Mesodermal cell (in vitro differentiated cells): Measurements from ENCODE around the gene SERPINA1.
"Not testable (repeated sequence)": the region's sequence is repeated elsewhere in the genome, so short reads cannot be mapped to it uniquely, and the experiment has no call there.

Experiments
- H3K27ac ChIP-seq: 2 replicates; pipeline ENCODE4 v1.7.0; 2013; ENCODE audit warnings: mild to moderate bottlenecking, low read depth, low read length, moderate library complexity; ENCODE audit not compliant: severe bottlenecking
- H3K36me3 ChIP-seq: 2 replicates; pipeline ENCODE4 v1.7.1; 2013; ENCODE audit warnings: mild to moderate bottlenecking, low read length, moderate library complexity; ENCODE audit not compliant: control insufficient read depth, insufficient read depth
- H3K4me1 ChIP-seq: one replicate; pipeline ENCODE4 v1.7.1; 2013; ENCODE audit warnings: mild to moderate bottlenecking, low read length; ENCODE audit not compliant: insufficient read depth, control insufficient read depth, poor library complexity, severe bottlenecking
- H3K4me3 ChIP-seq: 2 replicates; pipeline ENCODE4 v1.7.0; 2013; ENCODE audit warnings: low read length, control low read depth, mild to moderate bottlenecking; ENCODE audit not compliant: insufficient read depth, poor library complexity, severe bottlenecking; ENCODE audit errors: extremely low read depth
- H3K9me3 ChIP-seq: 2 replicates; pipeline ENCODE4 v1.7.1; 2013; ENCODE audit warnings: mild to moderate bottlenecking, low read length, moderate library complexity; ENCODE audit not compliant: control insufficient read depth
- WGBS, 2 experiments: methylation state at CpG; one replicate each; pipeline ENCODE4 v1.1.5; 2013; ENCODE audit warnings: missing lambda C conversion rate in 2 of 2; ENCODE audit not compliant: insufficient coverage in 2 of 2; 5-methylcytosine and 5-hydroxymethylcytosine counted together

SERPINA1 gene

DNA sequence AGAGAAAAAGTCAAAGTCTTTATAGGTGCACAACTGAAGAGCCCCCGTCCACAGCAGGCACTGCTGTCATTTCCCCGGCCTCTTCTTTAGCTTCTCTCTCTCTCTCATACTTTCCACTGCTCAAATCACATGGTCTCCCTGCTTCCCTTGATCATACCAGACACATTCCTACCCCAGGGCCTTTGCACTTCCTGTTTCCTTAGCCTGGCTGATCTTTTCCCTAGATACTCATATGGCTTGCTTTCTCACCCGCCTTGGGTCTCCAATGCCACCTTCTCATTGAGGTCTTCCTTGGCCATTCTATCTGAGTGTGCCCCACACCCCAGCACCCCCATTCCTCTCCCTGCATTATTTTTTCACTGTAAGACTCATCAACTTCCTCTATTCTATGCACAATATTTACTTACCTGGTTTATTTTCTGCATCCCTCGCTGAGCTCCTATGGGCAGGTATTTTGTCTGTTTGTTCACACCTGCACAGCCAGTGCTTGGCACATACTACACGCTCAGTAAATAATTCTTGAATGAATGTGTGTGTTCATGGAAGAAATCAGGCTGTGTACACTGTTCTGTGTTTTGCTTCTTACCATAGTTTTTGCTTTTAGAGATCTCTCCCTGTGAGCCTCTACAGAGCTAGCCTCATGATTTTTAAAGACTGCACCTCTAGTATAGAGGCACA lies 31.9 kb downstream of the SERPINA1 start:
- WGBS, 2 experiments: 90 to 91% methylated on average over 4 of the region's 5 CpGs
- H3K4me1 ChIP-seq: no peaks in the 10 kb centered on the region
- no peaks in the 10 kb centered on the region for H3K9me3 ChIP-seq
- no peak overlapping the region for H3K4me3 ChIP-seq
- H3K27ac ChIP-seq: no peak overlapping the region
- H3K36me3 ChIP-seq: no peaks in the 10 kb centered on the region

GRCh38 chr14:94355191-94355794 lies 33.1 kb downstream of the SERPINA1 start:
- Histone ChIP-seq H3K36me3 (no peaks in the 10 kb centered on the region), H3K4me3 (no peak overlapping the region), H3K9me3 (no peaks in the 10 kb centered on the region), H3K27ac (no peak overlapping the region), H3K4me1 (no peaks in the 10 kb centered on the region)
- WGBS, 2 experiments: 23 to 53% methylated on average over 6 to 7 of the region's 15 CpGs

- no peaks in the 10 kb centered on the region for H3K4me1 ChIP-seq
- H3K36me3 ChIP-seq: no peaks in the 10 kb centered on the region
- no peak overlapping the region for H3K4me3 ChIP-seq
- H3K27ac ChIP-seq: no peak overlapping the region
- WGBS, 2 experiments: 100% methylated on average over 1 of the region's 3 CpGs; no CpG with 5 or more reads in 1 of the 2 experiments
- no peaks in the 10 kb centered on the region for H3K9me3 ChIP-seq
Measured at GRCh38 chr14:94354638-94355185, 33.7 kb downstream of the SERPINA1 start.

GRCh38 chr14:94354190-94354589 lies 34.2 kb downstream of the SERPINA1 start:
- not testable (repeated sequence) for H3K27ac ChIP-seq, H3K9me3 ChIP-seq, H3K4me3 ChIP-seq, H3K36me3 ChIP-seq, H3K4me1 ChIP-seq
- 91 to 96% methylated on average over 5 to 6 of the region's 8 CpGs for WGBS, 2 experiments

GRCh38 chr14:94349276-94349675 lies 39.1 kb downstream of the SERPINA1 start:
- Histone ChIP-seq H3K4me3 (no peak overlapping the region), H3K9me3 (no peaks in the 10 kb centered on the region), H3K27ac (no peak overlapping the region), H3K36me3 (no peaks in the 10 kb centered on the region), H3K4me1 (peaks cover 6% of the 10 kb centered on the region)
- WGBS, 2 experiments: 88 to 89% methylated on average over 7 of the region's 7 CpGs

- Histone ChIP-seq H3K9me3 (no peaks in the 10 kb centered on the region), H3K27ac (no peak overlapping the region), H3K4me3 (no peak overlapping the region), H3K36me3 (no peaks in the 10 kb centered on the region), H3K4me1 (peaks cover 6% of the 10 kb centered on the region)
Measured at GRCh38 chr14:94348836-94349235, 39.6 kb downstream of the SERPINA1 start.

DNA sequence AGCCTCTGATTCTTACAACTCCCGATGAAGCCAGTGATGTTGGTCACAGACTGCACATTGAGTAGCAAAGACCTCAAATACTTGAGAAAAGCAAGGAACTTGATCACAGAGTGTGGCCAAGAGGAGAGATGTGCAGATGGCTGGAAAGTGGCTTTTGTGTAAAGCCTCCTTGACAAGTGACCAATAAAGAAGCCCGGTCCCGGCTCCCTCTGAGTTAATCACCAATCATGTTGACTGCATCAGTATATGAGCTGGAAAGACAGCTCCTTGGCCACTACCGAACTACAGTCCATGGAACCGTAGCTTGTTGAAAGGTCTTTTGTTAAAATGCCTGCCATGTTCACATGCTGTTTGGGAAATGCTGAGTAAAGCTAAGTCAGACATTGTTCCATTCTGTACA lies 41.6 kb downstream of the SERPINA1 start:
- Histone ChIP-seq H3K4me1 (peaks cover 6% of the 10 kb centered on the region), H3K9me3 (no peaks in the 10 kb centered on the region), H3K36me3 (no peaks in the 10 kb centered on the region), H3K27ac (no peak overlapping the region), H3K4me3 (no peak overlapping the region)
- 91 to 95% methylated on average over 5 of the region's 5 CpGs for WGBS, 2 experiments

DNA sequence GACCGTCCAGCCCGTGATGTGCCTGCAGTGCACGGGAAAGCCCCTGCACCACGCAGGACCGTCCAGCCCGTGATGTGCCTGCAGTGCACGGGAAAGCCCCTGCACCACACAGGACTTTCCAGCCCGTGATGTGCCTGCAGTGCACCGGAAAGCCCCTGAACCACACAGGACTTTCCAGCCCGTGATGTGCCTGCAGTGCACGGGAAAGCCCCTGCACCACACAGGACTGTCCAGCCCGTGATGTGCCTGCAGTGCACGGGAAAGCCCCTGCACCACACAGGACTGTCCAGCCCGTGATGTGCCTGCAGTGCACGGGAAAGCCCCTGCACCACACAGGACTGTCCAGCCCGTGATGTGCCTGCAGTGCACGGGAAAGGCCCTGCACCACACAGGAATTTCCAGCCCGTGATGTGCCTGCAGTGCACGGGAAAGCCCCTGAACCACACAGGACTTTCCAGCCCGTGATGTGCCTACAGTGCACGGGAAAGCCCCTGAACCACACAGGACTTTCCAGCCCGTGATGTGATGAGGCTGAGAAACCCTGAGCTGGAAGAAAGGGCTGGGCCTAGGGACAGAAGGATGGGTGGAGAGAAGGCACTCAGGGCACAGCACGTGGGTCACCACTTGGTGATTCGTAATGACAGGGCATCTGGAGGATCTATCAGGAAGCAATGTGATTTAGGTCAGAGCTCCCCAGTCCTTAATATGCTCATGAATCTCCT lies 42.2 kb downstream of the SERPINA1 start:
- not testable (repeated sequence) for H3K9me3 ChIP-seq, H3K4me1 ChIP-seq, H3K27ac ChIP-seq, H3K36me3 ChIP-seq, H3K4me3 ChIP-seq
- WGBS, 2 experiments: 88 to 95% methylated on average over 13 to 15 of the region's 24 CpGs

DNA sequence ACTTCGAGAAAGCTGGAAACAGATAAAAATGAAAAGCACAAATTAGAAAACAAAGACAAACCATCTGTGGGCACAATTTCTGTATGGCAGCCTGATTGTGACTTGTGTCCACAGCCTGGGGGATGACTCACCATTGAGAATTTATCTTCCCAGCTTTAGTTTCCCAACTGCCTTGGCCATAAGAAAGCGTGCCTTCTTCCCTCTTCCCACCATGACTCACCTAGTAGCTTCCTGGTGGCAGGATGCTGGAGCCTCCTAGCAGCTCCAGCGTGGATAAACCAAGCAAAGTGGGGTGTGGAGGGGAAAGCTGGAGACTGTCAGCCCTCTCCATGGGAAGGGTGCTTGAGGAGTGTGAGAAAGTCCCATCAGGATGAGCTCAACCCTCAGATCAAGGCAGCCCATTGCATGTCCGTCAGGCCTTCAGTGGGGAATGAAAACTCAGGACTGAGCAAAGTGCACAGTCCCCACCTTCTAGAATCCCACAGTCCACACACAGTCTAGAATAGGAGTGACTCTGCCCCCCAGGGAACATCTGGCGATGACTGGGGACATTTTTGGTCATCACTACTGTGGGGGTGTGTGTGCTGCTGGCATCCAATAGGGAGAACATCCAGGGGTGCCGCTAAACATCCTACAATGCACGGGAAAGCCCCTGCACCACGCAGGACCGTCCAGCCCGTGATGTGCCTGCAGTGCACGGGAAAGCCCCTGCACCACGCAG lies 42.9 kb downstream of the SERPINA1 start:
- Histone ChIP-seq H3K27ac (no peak overlapping the region), H3K36me3 (no peaks in the 10 kb centered on the region), H3K4me1 (peaks cover 6% of the 10 kb centered on the region), H3K9me3 (no peaks in the 10 kb centered on the region), H3K4me3 (no peak overlapping the region)
- WGBS, 2 experiments: 87 to 96% methylated on average over 4 to 7 of the region's 12 CpGs

DNA sequence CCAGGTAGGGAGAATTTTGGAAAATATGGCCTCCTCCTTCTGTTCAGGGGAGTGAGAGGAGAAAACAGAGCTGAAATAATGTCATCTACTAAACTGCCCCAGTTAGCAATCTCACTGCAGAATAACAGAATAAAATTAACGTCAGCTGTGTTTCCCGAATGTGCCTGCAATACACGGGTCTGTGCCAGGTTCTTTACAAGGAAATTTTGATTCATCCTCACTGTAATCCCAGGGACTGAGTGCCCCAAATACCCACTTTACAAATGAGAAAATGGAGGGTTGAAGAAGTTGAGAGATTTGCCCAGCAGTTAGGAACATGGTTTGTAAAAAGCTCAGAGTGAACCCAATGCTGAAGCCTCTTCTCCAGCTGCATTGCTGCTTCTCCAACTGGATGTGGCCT lies 44.0 kb downstream of the SERPINA1 start:
- no peak overlapping the region for H3K27ac ChIP-seq
- H3K4me1 ChIP-seq: peaks cover 6% of the 10 kb centered on the region
- 86 to 100% methylated on average over 2 to 3 of the region's 3 CpGs for WGBS, 2 experiments
- H3K36me3 ChIP-seq: no peaks in the 10 kb centered on the region
- H3K9me3 ChIP-seq: no peaks in the 10 kb centered on the region
- H3K4me3 ChIP-seq: no peak overlapping the region
